H9 (cell line): ENCODE results near the gene FOXL1. TPM values are rescaled to one million over a fixed set of nuclear protein-coding genes. Genes with fewer than 3 reads are reported as not detected.
A peak's percentile ranks its signal among the peaks of the same experiment; 100 is the strongest.

ENCODE experiments used
- DNase-seq: peaks from one replicate; pipeline ENCODE4 v3.0.0-alpha.2; 2017
- H2AFZ ChIP-seq: one replicate; pipeline ENCODE4 v1.6.1; 2013; ENCODE audit warnings: mild to moderate bottlenecking, low read length, control low read depth, moderate library complexity
- H2AK5ac ChIP-seq: 2 replicates; pipeline ENCODE4 v1.6.1; 2013; ENCODE audit warnings: low read length, control low read depth, mixed read lengths; ENCODE audit not compliant: insufficient read length
- H2BK120ac ChIP-seq: one replicate; pipeline ENCODE4 v1.6.1; 2013; ENCODE audit warnings: low read depth, mild to moderate bottlenecking, low read length, control low read depth, inconsistent platforms; ENCODE audit not compliant: poor library complexity, severe bottlenecking
- H2BK12ac ChIP-seq: 2 replicates; pipeline ENCODE4 v1.6.1; 2013; ENCODE audit warnings: low read length, control low read depth, mixed read lengths, low read depth; ENCODE audit not compliant: insufficient read length
- H2BK15ac ChIP-seq: 2 replicates; pipeline ENCODE4 v1.6.1; 2013; ENCODE audit warnings: low read depth, low read length, control low read depth
- H2BK20ac ChIP-seq: one replicate; pipeline ENCODE4 v1.6.1; 2013; ENCODE audit warnings: low read depth, mild to moderate bottlenecking, low read length, control low read depth, inconsistent platforms; ENCODE audit not compliant: poor library complexity, severe bottlenecking
- H2BK5ac ChIP-seq: 2 replicates; pipeline ENCODE4 v1.6.1; 2013; ENCODE audit warnings: low read length, control low read depth, mixed read lengths; ENCODE audit not compliant: insufficient read length
- H3K14ac ChIP-seq: 2 replicates; pipeline ENCODE4 v1.6.1; 2013; ENCODE audit warnings: low read length, control low read depth; ENCODE audit not compliant: insufficient read depth
- H3K18ac ChIP-seq: 2 replicates; pipeline ENCODE4 v1.6.1; 2013; ENCODE audit warnings: low read depth, mild to moderate bottlenecking, mixed read lengths, low read length, control low read depth; ENCODE audit not compliant: insufficient read length
- H3K23ac ChIP-seq: 2 replicates; pipeline ENCODE4 v1.6.1; 2013; ENCODE audit warnings: low read length, control low read depth, mixed read lengths, low read depth; ENCODE audit not compliant: insufficient read length
- H3K23me2 ChIP-seq: 2 replicates; pipeline ENCODE4 v1.6.1; 2013; ENCODE audit warnings: low read depth, mild to moderate bottlenecking, mixed read lengths, low read length, control low read depth; ENCODE audit not compliant: insufficient read length, poor library complexity, severe bottlenecking
- H3K27ac ChIP-seq: 2 replicates; pipeline ENCODE4 v1.5.1; 2013; ENCODE audit warnings: low read length, control low read depth, mixed read lengths, low read depth; ENCODE audit not compliant: insufficient read length
- H3K27me3 ChIP-seq: 2 replicates; pipeline ENCODE4 v1.6.1; 2013; ENCODE audit warnings: low read length, control low read depth, inconsistent platforms; ENCODE audit not compliant: insufficient read depth
- H3K4ac ChIP-seq: 2 replicates; pipeline ENCODE4 v1.6.1; 2013; ENCODE audit warnings: low read depth, mild to moderate bottlenecking, control low read depth, inconsistent platforms, low read length, moderate library complexity
- H3K4me1 ChIP-seq: 2 replicates; pipeline ENCODE4 v1.6.1; 2013; ENCODE audit warnings: low read length, control low read depth, inconsistent platforms; ENCODE audit not compliant: insufficient read depth
- H3K4me2 ChIP-seq: 2 replicates; pipeline ENCODE4 v1.6.1; 2013; ENCODE audit warnings: low read length, control low read depth, mixed read lengths; ENCODE audit not compliant: insufficient read length, insufficient read depth
- H3K56ac ChIP-seq: 2 replicates; pipeline ENCODE4 v1.6.1; 2013; ENCODE audit warnings: low read depth, mild to moderate bottlenecking, mixed read lengths, low read length, control low read depth; ENCODE audit not compliant: insufficient read length
- H3K79me1 ChIP-seq: 2 replicates; pipeline ENCODE4 v1.6.1; 2013; ENCODE audit warnings: low read depth, mild to moderate bottlenecking, moderate library complexity, low read length, control low read depth, inconsistent platforms; ENCODE audit not compliant: insufficient read depth, poor library complexity, severe bottlenecking
- H3K79me2 ChIP-seq: 2 replicates; pipeline ENCODE4 v1.6.1; 2013; ENCODE audit warnings: low read length, control low read depth, inconsistent platforms; ENCODE audit not compliant: insufficient read depth
- H3K9ac ChIP-seq: 2 replicates; pipeline ENCODE4 v1.6.1; 2013; ENCODE audit warnings: low read length, control low read depth, mixed read lengths; ENCODE audit not compliant: insufficient read length; ENCODE audit errors: extremely low read depth
- H3K9me3 ChIP-seq: one replicate; pipeline ENCODE4 v1.6.1; 2013; ENCODE audit warnings: low read depth, low read length, inconsistent platforms; ENCODE audit not compliant: control insufficient read depth
- H3T11ph ChIP-seq: one replicate; pipeline ENCODE4 v1.6.1; 2013; ENCODE audit warnings: mild to moderate bottlenecking, low read length, control low read depth, inconsistent platforms
- H4K20me1 ChIP-seq: one replicate; pipeline ENCODE4 v1.6.1; 2013; ENCODE audit not compliant: control insufficient read depth, insufficient read length, insufficient read depth
- H4K5ac ChIP-seq: 2 replicates; pipeline ENCODE4 v1.6.1; 2013; ENCODE audit warnings: low read depth, mild to moderate bottlenecking, mixed read lengths, low read length, control low read depth; ENCODE audit not compliant: insufficient read length
- H4K8ac ChIP-seq: replicated peaks from 2 replicates; pipeline ENCODE4 v1.6.1; 2013; ENCODE audit warnings: low read length, control low read depth, mixed read lengths, low read depth; ENCODE audit not compliant: insufficient read length
- H4K91ac ChIP-seq: 2 replicates; pipeline ENCODE4 v1.6.1; 2013; ENCODE audit warnings: low read depth, mild to moderate bottlenecking, moderate library complexity, mixed read lengths, low read length, control low read depth; ENCODE audit not compliant: insufficient read length
- H3K27ac Mint-ChIP-seq, 3 experiments: 2 replicates in 2 of 3; 3 replicates in 1 of 3; pipeline ENCODE4 v1.8.0; 2020 to 2021; ENCODE audit warnings: mixed read lengths in 3 of 3, mild to moderate bottlenecking in 1 of 3, moderate library complexity in 1 of 3
- H3K27me3 Mint-ChIP-seq: 2 replicates; pipeline ENCODE4 v1.8.0; 2021; ENCODE audit warnings: low read depth, mild to moderate bottlenecking, moderate library complexity, mixed read lengths
- H3K36me3 Mint-ChIP-seq, 3 experiments: 2 replicates in 2 of 3; 3 replicates in 1 of 3; pipeline ENCODE4 v1.8.0; 2020 to 2021; ENCODE audit warnings: low read depth in 3 of 3, mixed read lengths in 3 of 3; ENCODE audit not compliant: insufficient read depth in 1 of 3
- H3K4me1 Mint-ChIP-seq, 2 experiments: 2 replicates each; pipeline ENCODE4 v1.8.0; 2020; ENCODE audit warnings: mixed read lengths in 2 of 2
- H3K4me3 Mint-ChIP-seq, 2 experiments: 2 replicates in 1 of 2; 3 replicates in 1 of 2; pipeline ENCODE4 v1.8.0; 2020 to 2021; ENCODE audit warnings: mild to moderate bottlenecking in 2 of 2, mixed read lengths in 2 of 2, moderate library complexity in 1 of 2
- H3K9me3 Mint-ChIP-seq, 2 experiments: 2 replicates in 1 of 2; 3 replicates in 1 of 2; pipeline ENCODE4 v1.8.0; 2020; ENCODE audit warnings: mild to moderate bottlenecking in 2 of 2, mixed read lengths in 2 of 2, moderate library complexity in 1 of 2
- CTCF ChIP-seq: fragments of 200-600 bp; sonication (generic); conservative IDR thresholded peaks from 3 replicates; pipeline ENCODE4 v1.8.0; 2021; ENCODE audit warnings: antibody characterized with exemption, mild to moderate bottlenecking
- WGBS: extraction: QIAGEN DNeasy Blood & Tissue Kit; methylation state at CpG from one replicate; pipeline ENCODE4 v1.1.7; 2013; ENCODE audit warnings: missing lambda C conversion rate, low lambda C conversion rate, mixed read lengths; ENCODE audit not compliant: insufficient read length; ENCODE audit errors: extremely low coverage; 5-methylcytosine and 5-hydroxymethylcytosine counted together
- total RNA-seq: library from RNA; stranded (reverse); gene quantifications from 2 replicates; pipeline ENCODE4 v1.2.1, GENCODE V29; 2021

Gene FOXL1
- total RNA-seq, 1 experiment from 2014 or later = 0.09 TPM

- Histone ChIP-seq H3K56ac (no peak overlapping the region), H3K4ac (no peak overlapping the region), H3K4me1 (no peaks in the 10 kb centered on the region), H2BK120ac (no peak overlapping the region), H2BK12ac (no peak overlapping the region), H4K8ac (no peak overlapping the region), H3K4me2 (no peak overlapping the region), H3K23me2 (no peaks in the 10 kb centered on the region), H3T11ph (no peak overlapping the region), H3K27me3 (no peaks in the 10 kb centered on the region), H2BK5ac (no peak overlapping the region), H2BK15ac (no peak overlapping the region), H3K79me1 (no peaks in the 10 kb centered on the region), H2AK5ac (no peak overlapping the region), H3K14ac (no peak overlapping the region), H3K9ac (no peak overlapping the region), H4K91ac (no peak overlapping the region), H3K18ac (no peak overlapping the region), H4K20me1 (no peaks in the 10 kb centered on the region), H2BK20ac (no peak overlapping the region), H3K9me3 (no peaks in the 10 kb centered on the region), H3K23ac (no peak overlapping the region), H3K79me2 (no peaks in the 10 kb centered on the region), H3K27ac (no peak overlapping the region), H4K5ac (no peak overlapping the region), H2AFZ (no peak overlapping the region)
- no peak for TF ChIP-seq CTCF
- peaks cover 0 to 5% of the 10 kb centered on the region in 2 experiments; a peak in 2 of 5 replicates for H3K9me3 Mint-ChIP-seq
- WGBS = no CpG with 5 or more reads among the region's 7 CpGs
- H3K4me1 Mint-ChIP-seq = peaks cover 3 to 12% of the 10 kb centered on the region in 2 experiments; a peak in 3 of 4 replicates
- H3K36me3 Mint-ChIP-seq = peaks cover 0 to 5% (median 0%) of the 10 kb centered on the region in 3 experiments; a peak in 1 of 7 replicates
- H3K4me3 Mint-ChIP-seq = no peak overlapping the region
- no peak for DNase-seq
- H3K27me3 Mint-ChIP-seq = peaks cover 13% of the 10 kb centered on the region
- H3K27ac Mint-ChIP-seq = peak overlapping the region in 1 of 3 experiments; percentile 72; a peak in 1 of 7 replicates
Observed at GRCh38 chr16:86531191-86531545, 47.2 kb upstream of the FOXL1 start.
